Measurements from ENCODE around the gene THSD7B. TPM values are rescaled to one million over a fixed set of nuclear protein-coding genes. Genes with fewer than 3 reads are reported as not detected.
A peak's percentile ranks its signal among the peaks of the same experiment; 100 is the strongest.

Gene THSD7B
- total and polyA plus RNA-seq, 10 of the 15 experiments (the other 5 are each of a cell fraction or from before 2014, with no cell fraction given) = 0.03 to 0.56 (median 0.28) TPM

- Histone ChIP-seq H3K4me3 (no peak overlapping the region), H3K79me2 (ENCODE audit: control insufficient read depth, insufficient read depth, low read length) (no peaks in the 10 kb centered on the region), H4K20me1 (ENCODE audit: control insufficient read depth, insufficient read depth) (no peaks in the 10 kb centered on the region), H3K9me3 (replicated peaks; ENCODE audit: control insufficient read depth, insufficient read depth, low read length) (no peaks in the 10 kb centered on the region), H3K36me3 (ENCODE audit: control insufficient read depth in 2 of 2, insufficient read depth in 2 of 2, low read length in 1 of 2) (no peaks in the 10 kb centered on the region), H2AFZ (ENCODE audit: control insufficient read depth, low read depth, low read length) (no peak overlapping the region), H3K4me1 (ENCODE audit: control insufficient read depth, insufficient read depth, low read length) (no peaks in the 10 kb centered on the region), H3K27ac (ENCODE audit: control insufficient read depth, insufficient read depth) (no peak overlapping the region), H3K9ac (ENCODE audit: control insufficient read depth, insufficient read depth, low read length) (no peak overlapping the region), H3K27me3 (replicated peaks in 1 of 2; ENCODE audit: control insufficient read depth in 2 of 2, insufficient read depth in 2 of 2, low read length in 1 of 2) (0 out of 4 replicates have a peak, but pooled peaks cover 0 to 2% of the 10 kb centered on the region in 2 experiments), H3K4me2 (ENCODE audit: control insufficient read depth, insufficient read depth) (no peak overlapping the region)
- RAD21 ChIA-PET (ENCODE audit: unreplicated experiment) = interaction anchor here (0.7 to 1.7 kb wide), 6 partner anchors 25 to 50 kb away, joined by 3 to 5 read pairs (median 3); no protein-coding TSS in a partner anchor
- DNase-seq (ENCODE audit: low read depth, low spot score) (peak; percentile 9), FAIRE-seq (peak; percentile 31), ATAC-seq (peak; percentile 80)
- in situ Hi-C loops (cut with MboI) (no loop called here), intact Hi-C loops (cut with micrococcal nuclease; ENCODE audit: unreplicated experiment) (no loop called here)
- BruUV-seq (replicated peaks) = no TSS peak
- SMC1A ChIA-PET (ENCODE audit: uncharacterized antibody, unreplicated experiment) = interaction anchor here (1.0 to 1.2 kb wide), 3 partner anchors 24 to 42 kb away, joined by 3 to 5 read pairs (median 3); no protein-coding TSS in a partner anchor
- 0% methylated on average over 2 of the region's 2 CpGs for WGBS (ENCODE audit: insufficient coverage, insufficient replicate concordance, low lambda C conversion rate, missing lambda C conversion rate)
- CTCF ChIA-PET = interaction anchor here (0.7 to 1.3 kb wide), 4 partner anchors 9 to 71 kb away, joined by 3 to 4 read pairs (median 4); no protein-coding TSS in a partner anchor
- POLR2A ChIA-PET = interaction anchor here (1.4 kb wide), 1 partner anchor 15 kb away, joined by 3 read pairs; no protein-coding TSS in a partner anchor
- no peak for TF ChIP-seq CBX3 (IDR thresholded peaks at IDR 0.05; ENCODE audit: borderline replicate concordance, low read depth)
- TF ChIP-seq ATF2 (IDR thresholded peaks at IDR 0.05; ENCODE audit: low read length) = no peak
- TF ChIP-seq IKZF1 (conservative IDR thresholded peaks at IDR 0.05) = peak; percentile 54
- no peak for TF ChIP-seq SMAD1 (IDR thresholded peaks at IDR 0.05; ENCODE audit: low read depth, partially characterized antibody)
- peak; percentile 23; the same call in 1 of the 2 replicates for TF ChIP-seq SPI1 (IDR thresholded peaks at IDR 0.05; ENCODE audit: borderline replicate concordance, insufficient read depth, low read depth, low read length)
- TF ChIP-seq RAD21 (IDR thresholded peaks at IDR 0.05; ENCODE audit: insufficient read depth, low read depth, low read length) = no peak
- TF ChIP-seq NBN (IDR thresholded peaks at IDR 0.05) = no peak
- no peak for TF ChIP-seq FOXM1 (IDR thresholded peaks at IDR 0.05; ENCODE audit: low read depth, low read length)
- no peak for TF ChIP-seq EED (IDR thresholded peaks at IDR 0.05; ENCODE audit: low read depth)
- no peak for TF ChIP-seq PAX8 (IDR thresholded peaks at IDR 0.05)
- TF ChIP-seq BCL3 (IDR thresholded peaks at IDR 0.05; ENCODE audit: borderline replicate concordance, insufficient read depth, low read depth, low read length, poor library complexity, severe bottlenecking) = no peak
- TF ChIP-seq ZNF207 (IDR thresholded peaks at IDR 0.05; ENCODE audit: borderline replicate concordance) = no peak
- TF ChIP-seq ZBTB33 (IDR thresholded peaks at IDR 0.05) = no peak
- no peak for TF ChIP-seq YBX1 (IDR thresholded peaks at IDR 0.05)
- TF ChIP-seq EP300 (IDR thresholded peaks at IDR 0.05; ENCODE audit: borderline replicate concordance in 1 of 2, control insufficient read depth in 1 of 2, low read depth in 2 of 2, low read length in 2 of 2) = peak in 1 of 2 experiments; percentile 46; a peak in 1 of 4 replicates
- TF ChIP-seq MYC (IDR thresholded peaks at IDR 0.05; ENCODE audit: insufficient read depth, insufficient read length, insufficient replicate concordance, low read length, severe bottlenecking) = no peak
- no peak for TF ChIP-seq SMC3 (IDR thresholded peaks at IDR 0.05; ENCODE audit: borderline replicate concordance, low read length)
- no peak for TF ChIP-seq ETV6 (conservative IDR thresholded peaks at IDR 0.05 in 1 of 2, IDR thresholded peaks at IDR 0.05 in 1 of 2; ENCODE audit: borderline replicate concordance in 1 of 2, low read depth in 1 of 2)
- no peak for TF ChIP-seq HCFC1 (IDR thresholded peaks at IDR 0.05; ENCODE audit: low read length)
- no peak for TF ChIP-seq PML (IDR thresholded peaks at IDR 0.05; ENCODE audit: low read length)
- no peak for TF ChIP-seq WRNIP1 (IDR thresholded peaks at IDR 0.05; ENCODE audit: borderline replicate concordance, low read depth, low read length)
These were observed 413.6 kb downstream of the THSD7B start for GRCh38 chr2:137178951-137179377.
